Prostate gland (tissue), 2 donors: ENCODE measurements around the gene SDR9C7. TPM values are rescaled to one million over a fixed set of nuclear protein-coding genes. Genes with fewer than 3 reads are reported as not detected.
"Not testable (repeated sequence)": the region's sequence is repeated elsewhere in the genome, so short reads cannot be mapped to it uniquely, and the experiment has no call there.

Source experiments
- DNase-seq: peaks from one replicate; pipeline ENCODE4 v3.0.0-alpha.2; 2019; ENCODE audit warnings: low spot score
- H3K27ac ChIP-seq, 2 donors: fragments of 200-600 bp; sonication (generic); 2 replicates each; pipeline ENCODE4 v1.5.1; 2017 to 2019
- H3K27me3 ChIP-seq: fragments of 200-600 bp; sonication (generic); replicated peaks from 2 replicates; pipeline ENCODE4 v1.5.1; 2019; ENCODE audit not compliant: insufficient read depth
- H3K36me3 ChIP-seq, 2 donors: fragments of 200-600 bp; sonication (generic); 1 replicate in 1 of 2; 2 replicates in 1 of 2; pipeline versions ENCODE4 v1.5.1 to v1.8.1; 2017 to 2019
- H3K4me1 ChIP-seq: fragments of 200-600 bp; sonication (generic); replicated peaks from 2 replicates; pipeline ENCODE4 v1.5.1; 2019
- H3K4me3 ChIP-seq, 2 donors: fragments of 200-600 bp; sonication (generic); 2 replicates each; pipeline ENCODE4 v1.5.1; 2017 to 2019
- H3K9me3 ChIP-seq: fragments of 200-600 bp; sonication (generic); 2 replicates; pipeline ENCODE4 v1.5.1; 2017
- CTCF ChIP-seq, 4 experiments: fragments of 200-600 bp in 2 of 4; fragments of 450-650 bp in 2 of 4; sonication (generic) in 2 of 4; IDR thresholded peaks; 1 replicate in 3 of 4; 2 replicates in 1 of 4; pipeline ENCODE4 v1.5.1; 2016 to 2019; ENCODE audit warnings: antibody characterized with exemption in 4 of 4, mild to moderate bottlenecking in 2 of 4, moderate library complexity in 2 of 4
- POLR2A ChIP-seq: fragments of 450-650 bp; IDR thresholded peaks from one replicate; pipeline ENCODE4 v1.6.1; 2016; ENCODE audit warnings: antibody characterized with exemption, mild to moderate bottlenecking
- POLR2AphosphoS5 ChIP-seq: sonication (generic); formaldehyde crosslinking; IDR thresholded peaks from one replicate; pipeline ENCODE4 v1.6.1; 2017; ENCODE audit warnings: antibody characterized with exemption
- WGBS: methylation state at CpG from one replicate; pipeline ENCODE4 v1.1.5; 2018; 5-methylcytosine and 5-hydroxymethylcytosine counted together
- intact Hi-C: fragments of 100-400 bp; cut with DNase I; formaldehyde crosslinking; loops from one replicate; pipeline ENCODE4 v1.14.2; 2022
- total RNA-seq, 2 donors: library from RNA; depleted of rRNA; stranded (reverse); fragments of >200 nt; gene quantifications; one replicate each; pipeline ENCODE4 v1.1.0, GENCODE V29; 2016

Gene SDR9C7
- 1 to 10 TPM in 1 of 2 donors, not detected in 1; 1.1 TPM for total RNA-seq

DNA sequence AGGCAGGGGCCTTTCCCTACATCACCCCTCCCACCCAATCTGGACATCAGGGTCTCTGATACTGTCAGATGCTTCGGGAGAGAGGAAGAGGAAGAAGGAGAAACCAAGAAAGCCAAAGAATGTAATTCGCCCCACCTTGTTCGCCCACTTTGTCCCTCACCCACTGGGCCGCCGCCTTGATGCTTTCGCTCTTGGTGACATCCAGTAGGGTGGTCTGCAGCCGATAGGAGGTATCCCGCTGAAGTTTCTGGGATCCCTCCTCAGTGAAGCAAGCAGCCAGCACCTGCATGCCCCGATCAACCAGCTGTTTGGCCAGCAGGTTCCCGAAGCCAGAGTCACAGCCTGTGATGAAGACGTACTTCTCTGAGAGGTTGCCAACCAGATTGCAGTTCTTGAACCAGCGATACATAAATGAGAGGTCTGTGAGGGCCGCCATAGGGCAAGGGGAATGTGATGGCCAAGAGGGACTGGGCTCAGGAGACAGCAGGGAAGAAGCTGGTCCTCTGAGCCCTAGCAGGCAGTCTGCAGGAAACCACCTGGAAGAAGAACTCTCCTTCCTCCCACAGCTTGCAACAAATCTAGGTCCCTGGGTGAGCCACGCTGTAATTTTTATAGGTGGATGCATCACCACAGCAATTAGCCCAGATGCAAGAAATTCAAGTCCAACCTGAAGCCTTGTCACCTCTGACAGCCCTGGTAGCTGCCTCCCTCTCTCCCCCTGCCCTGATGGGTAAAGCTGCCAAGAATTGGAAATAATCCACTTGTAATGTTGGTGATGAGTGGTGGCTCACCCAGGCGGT lies at the start of gene SDR9C7:
TSS of gene SDR9C7 (minus strand) at position 583 of the 800 bp plus-strand sequence. CDS start at position 436, 147 bp downstream.
- H3K27ac ChIP-seq = no peak within 1 kb of the TSS
- H3K4me3 ChIP-seq = no peak within 1 kb of the TSS
- no peaks in the 10 kb centered on the region for H3K9me3 ChIP-seq
- no peak for TF ChIP-seq CTCF (IDR thresholded peaks at IDR 0.05)
- no peak for TF ChIP-seq POLR2A
- no peak for TF ChIP-seq POLR2AphosphoS5
- no peaks in the 10 kb centered on the region for H3K27me3 ChIP-seq
- no peak for DNase-seq
- 91% methylated on average over 15 of the region's 15 CpGs for WGBS
- no peaks in the 10 kb centered on the region for H3K4me1 ChIP-seq
- H3K36me3 ChIP-seq = no peaks in the 10 kb centered on the region
- intact Hi-C loops = no loop called here

DNA sequence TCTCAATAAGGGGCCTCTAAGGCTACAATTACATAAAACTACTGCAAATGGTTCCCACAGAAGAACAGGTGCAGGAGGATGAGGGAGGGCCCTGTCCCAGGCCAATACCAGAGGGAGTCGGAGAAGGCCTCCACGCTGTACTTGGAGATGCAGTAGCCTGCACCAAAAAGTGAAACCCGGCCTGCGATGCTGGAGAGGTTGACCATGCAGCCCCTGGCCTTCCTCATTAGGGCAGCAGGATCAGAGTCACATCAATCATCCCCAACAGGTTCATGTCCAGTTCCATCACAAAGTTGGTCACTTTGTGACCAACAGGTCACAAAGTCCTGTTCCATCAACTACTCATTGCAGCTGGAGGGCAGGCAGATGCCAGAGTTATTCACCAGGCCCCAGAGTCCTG lies 49.2 kb upstream of the SDR9C7 start:
- Histone ChIP-seq H3K36me3 (no peaks in the 10 kb centered on the region), H3K4me1 (no peaks in the 10 kb centered on the region), H3K4me3 (no peak overlapping the region), H3K27ac (no peak overlapping the region), H3K9me3 (no peaks in the 10 kb centered on the region), H3K27me3 (no peaks in the 10 kb centered on the region)
- DNase-seq = no peak
- intact Hi-C loops = no loop called here
- no peak for TF ChIP-seq POLR2A
- WGBS = 93% methylated on average over 4 of the region's 4 CpGs

DNA sequence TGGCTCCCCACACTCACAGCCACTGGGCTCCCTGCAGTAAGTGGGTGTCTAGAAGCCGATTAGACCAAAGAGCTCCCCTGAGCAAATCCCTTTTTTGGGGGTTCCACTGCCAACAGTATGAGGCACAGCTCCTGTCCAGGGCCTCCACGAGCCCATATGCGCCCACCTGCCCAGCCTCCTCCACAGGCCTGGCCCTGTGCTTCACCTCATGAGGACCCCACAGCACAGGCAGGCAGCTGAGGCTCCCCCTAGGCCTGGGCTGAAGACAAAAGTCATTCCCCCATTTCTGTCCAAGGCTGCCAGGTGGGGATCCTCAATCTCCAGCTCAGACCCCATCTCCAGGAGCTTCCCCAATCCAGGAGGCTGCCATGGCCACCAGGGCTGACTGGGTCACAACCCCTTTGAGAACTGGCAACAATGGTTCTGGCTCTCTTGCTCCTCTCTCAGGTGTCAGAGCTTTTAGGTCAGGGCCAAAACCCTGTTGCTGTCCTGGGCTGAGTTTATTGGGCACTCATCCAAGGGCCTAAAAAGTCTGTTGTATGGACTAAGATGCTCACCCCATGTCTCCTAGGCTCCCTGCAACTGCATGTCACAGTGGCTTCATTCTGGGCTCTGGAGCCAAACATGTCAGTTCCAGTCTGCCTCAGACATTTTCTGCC lies 48.5 kb upstream of the SDR9C7 start:
- intact Hi-C loops, H3K27ac ChIP-seq, H3K9me3 ChIP-seq, H3K4me3 ChIP-seq, DNase-seq, H3K36me3 ChIP-seq, H3K27me3 ChIP-seq, H3K4me1 ChIP-seq: not testable (repeated sequence)
- 100% methylated on average over 2 of the region's 3 CpGs for WGBS

DNA sequence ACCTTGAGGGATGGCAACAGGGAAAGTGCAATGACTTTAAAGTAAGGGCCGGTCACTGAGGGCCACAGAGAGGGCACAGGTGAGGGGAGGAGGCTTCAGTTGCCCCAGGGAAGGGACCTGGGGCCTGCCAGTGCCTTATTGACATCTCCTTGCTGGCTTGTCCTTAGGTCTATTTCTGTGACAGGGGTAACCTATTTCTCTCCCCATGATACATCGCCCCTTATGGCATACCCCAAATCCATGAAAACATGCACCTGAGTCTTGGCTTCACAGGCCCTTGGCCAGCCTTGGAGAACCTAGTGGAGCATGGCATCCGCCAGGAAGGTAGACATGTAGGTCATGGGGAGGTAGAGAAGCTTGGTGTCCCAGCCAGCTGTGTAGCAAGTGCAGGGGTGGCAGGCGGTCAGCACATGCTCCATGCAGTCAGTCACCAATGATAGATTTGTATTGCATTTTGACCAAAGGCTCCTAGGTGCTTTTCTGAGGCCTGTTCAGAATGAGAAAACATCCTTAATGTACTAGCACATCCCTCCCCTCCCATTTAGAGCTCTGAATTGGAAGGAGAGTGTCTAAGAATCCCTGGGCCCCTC lies 46.8 kb upstream of the SDR9C7 start:
- H3K27ac ChIP-seq = no peak overlapping the region
- no peaks in the 10 kb centered on the region for H3K4me1 ChIP-seq
- DNase-seq = no peak
- TF ChIP-seq CTCF (IDR thresholded peaks at IDR 0.05) = no peak
- TF ChIP-seq POLR2AphosphoS5 = no peak
- TF ChIP-seq POLR2A = no peak
- H3K27me3 ChIP-seq = no peaks in the 10 kb centered on the region
- H3K9me3 ChIP-seq = no peaks in the 10 kb centered on the region
- intact Hi-C loops = no loop called here
- H3K36me3 ChIP-seq = no peaks in the 10 kb centered on the region
- H3K4me3 ChIP-seq = no peak overlapping the region
- WGBS = 98% methylated on average over 4 of the region's 4 CpGs

GRCh38 chr12:56980268-56980667 lies 46.1 kb upstream of the SDR9C7 start:
- Histone ChIP-seq H3K36me3 (no peaks in the 10 kb centered on the region), H3K27me3 (no peaks in the 10 kb centered on the region), H3K27ac (no peak overlapping the region), H3K4me1 (no peaks in the 10 kb centered on the region), H3K4me3 (no peak overlapping the region), H3K9me3 (no peaks in the 10 kb centered on the region)
- DNase-seq = no peak
- no peak for TF ChIP-seq POLR2A
- WGBS = 89% methylated on average over 6 of the region's 6 CpGs
- intact Hi-C loops = no loop called here

DNA sequence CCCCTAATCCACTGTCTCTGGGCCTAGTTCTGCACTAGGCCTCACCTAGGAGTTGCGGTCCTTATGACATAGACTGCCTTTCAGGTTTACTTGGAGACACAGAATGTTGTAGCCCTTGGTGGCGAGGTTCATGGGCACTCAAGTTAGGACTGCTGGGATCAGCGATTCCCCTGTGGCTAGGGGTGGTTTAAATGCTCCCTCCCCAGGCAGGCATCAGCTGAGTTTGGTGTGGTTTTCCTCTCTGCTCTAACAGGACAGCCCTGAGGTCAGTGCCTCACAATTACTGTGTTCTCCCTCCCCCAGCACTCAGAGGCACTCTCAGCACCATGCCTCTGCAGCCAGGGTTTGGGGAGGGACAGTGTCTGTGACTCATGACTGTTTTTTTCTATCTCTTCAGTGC lies 45.4 kb upstream of the SDR9C7 start:
- Histone ChIP-seq H3K27me3 (no peaks in the 10 kb centered on the region), H3K9me3 (no peaks in the 10 kb centered on the region), H3K27ac (no peak overlapping the region), H3K4me1 (no peaks in the 10 kb centered on the region), H3K36me3 (no peaks in the 10 kb centered on the region), H3K4me3 (no peak overlapping the region)
- TF ChIP-seq POLR2AphosphoS5 (no peak), POLR2A (no peak), CTCF (IDR thresholded peaks at IDR 0.05) (no peak)
- no peak for DNase-seq
- intact Hi-C loops = no loop called here
- 100% methylated on average over 3 of the region's 3 CpGs for WGBS
